BLaER1 (cell line): ENCODE measurements around the gene ENTHD1.
"Not testable (repeated sequence)": the region's sequence is repeated elsewhere in the genome, so short reads cannot be mapped to it uniquely, and the experiment has no call there.

Source experiments
- H3K27ac ChIP-seq: shearing (Covaris generic); formaldehyde crosslinking; 2 replicates; pipeline ENCODE4 v1.8.1; 2022
- H3K27me3 ChIP-seq: shearing (Covaris generic); formaldehyde crosslinking; 2 replicates; pipeline ENCODE4 v1.8.1; 2022
- H3K36me3 ChIP-seq: shearing (Covaris generic); formaldehyde crosslinking; 2 replicates; pipeline ENCODE4 v1.8.1; 2022
- H3K4me1 ChIP-seq: shearing (Covaris generic); formaldehyde crosslinking; 2 replicates; pipeline ENCODE4 v1.8.1; 2022
- H3K4me2 ChIP-seq: shearing (Covaris generic); formaldehyde crosslinking; 2 replicates; pipeline ENCODE4 v1.8.1; 2022
- H3K4me3 ChIP-seq: shearing (Covaris generic); formaldehyde crosslinking; 2 replicates; pipeline ENCODE4 v1.8.1; 2022
- H3K9ac ChIP-seq: shearing (Covaris generic); formaldehyde crosslinking; 2 replicates; pipeline ENCODE4 v1.8.1; 2022
- H3K9me3 ChIP-seq: shearing (Covaris generic); formaldehyde crosslinking; 2 replicates; pipeline ENCODE4 v1.8.1; 2022
- H4K20me1 ChIP-seq: shearing (Covaris generic); formaldehyde crosslinking; 2 replicates; pipeline ENCODE4 v1.8.1; 2022
- Cebpa-rat ChIP-seq: shearing (Covaris generic); IDR thresholded peaks from 2 replicates; pipeline ENCODE4 v1.8.1; 2022

Gene ENTHD1

DNA sequence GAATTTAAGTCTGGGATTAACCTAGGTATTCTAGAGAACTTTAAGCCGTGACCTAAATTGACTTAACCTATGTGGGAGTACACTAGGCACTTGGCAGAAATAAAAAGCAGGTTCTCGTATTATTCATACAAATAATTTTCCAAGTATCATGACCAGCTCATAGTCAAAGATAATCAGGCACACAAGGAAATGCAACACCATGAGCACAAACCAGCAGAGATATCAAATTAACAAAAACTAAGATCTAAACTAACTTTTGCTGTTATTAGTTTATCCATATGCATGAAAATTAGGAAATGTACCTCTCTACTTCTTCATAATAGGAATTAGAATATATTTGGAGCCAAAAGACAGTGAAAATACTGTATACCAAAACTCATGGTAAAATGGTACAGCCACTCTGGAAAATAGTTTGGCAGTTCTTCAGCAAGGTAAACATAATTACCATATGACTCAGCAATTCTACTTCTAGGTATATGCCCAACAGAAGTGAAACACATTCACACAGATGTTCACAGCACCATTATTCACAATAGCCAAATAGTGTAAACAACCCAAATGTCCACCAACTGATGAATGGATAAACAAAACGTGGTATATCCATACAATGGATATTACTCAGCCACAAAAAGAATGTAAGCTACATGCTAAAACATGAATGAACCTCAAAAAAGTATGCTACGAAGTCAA, 154.1 kb downstream of the ENTHD1 start:
- H4K20me1 ChIP-seq: no peaks in the 10 kb centered on the region
- TF ChIP-seq Cebpa-rat: no peak
- no peak overlapping the region for H3K27ac ChIP-seq
- no peaks in the 10 kb centered on the region for H3K27me3 ChIP-seq
- peaks cover 5% of the 10 kb centered on the region; the same call in 1 of the 2 replicates for H3K9me3 ChIP-seq
- H3K36me3 ChIP-seq: no peaks in the 10 kb centered on the region
- no peak overlapping the region for H3K9ac ChIP-seq
- H3K4me1 ChIP-seq: no peaks in the 10 kb centered on the region
- no peak overlapping the region for H3K4me3 ChIP-seq
- no peak overlapping the region for H3K4me2 ChIP-seq

DNA sequence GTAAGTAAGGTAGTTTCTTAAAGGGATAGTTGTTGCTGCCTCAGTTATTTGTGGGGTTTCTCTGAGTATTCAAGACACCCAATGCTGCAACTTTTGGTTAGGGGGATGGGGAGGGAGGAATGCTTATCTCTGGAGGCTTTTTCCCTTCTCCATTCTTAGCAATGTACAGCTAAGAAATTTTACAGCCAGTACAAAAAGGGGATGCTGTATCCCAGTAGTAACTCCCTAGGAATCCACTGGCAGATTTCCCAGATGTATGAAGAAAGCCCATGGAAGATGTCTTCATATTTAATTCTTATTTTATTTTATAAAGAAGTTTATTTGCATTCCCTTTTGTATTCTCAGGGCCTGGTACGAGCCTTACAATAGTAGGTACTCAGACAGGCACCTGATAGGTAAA, 154.8 kb downstream of the ENTHD1 start:
- Histone ChIP-seq H3K9ac (no peak overlapping the region), H3K27me3 (no peaks in the 10 kb centered on the region), H3K9me3 (peaks cover 5% of the 10 kb centered on the region; the same call in 1 of the 2 replicates), H4K20me1 (no peaks in the 10 kb centered on the region), H3K4me3 (no peak overlapping the region), H3K4me2 (no peak overlapping the region), H3K4me1 (no peaks in the 10 kb centered on the region), H3K27ac (no peak overlapping the region), H3K36me3 (no peaks in the 10 kb centered on the region)
- no peak for TF ChIP-seq Cebpa-rat

DNA sequence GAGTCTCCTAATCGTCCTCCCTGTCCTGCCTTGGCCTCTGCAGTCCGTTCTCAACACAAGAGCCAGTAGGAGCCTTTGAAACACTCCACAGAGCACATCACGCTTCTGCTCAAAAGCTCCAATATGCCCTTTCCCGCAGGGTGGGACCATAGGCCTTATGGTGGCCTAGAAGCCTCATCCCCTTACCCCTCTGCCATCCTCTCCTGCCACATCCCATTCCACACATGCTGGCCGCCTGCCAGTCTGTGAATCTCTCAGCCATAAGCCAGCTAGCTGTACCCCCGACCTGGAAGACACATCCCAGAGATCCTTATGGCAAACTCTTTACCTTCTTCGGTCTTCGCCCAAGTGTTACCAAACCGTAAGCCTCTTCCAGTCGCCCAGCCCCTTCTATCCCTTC, 157.8 kb downstream of the ENTHD1 start:
- Histone ChIP-seq H3K4me2 (no peak overlapping the region), H3K36me3 (no peaks in the 10 kb centered on the region)
- TF ChIP-seq Cebpa-rat: no peak

DNA sequence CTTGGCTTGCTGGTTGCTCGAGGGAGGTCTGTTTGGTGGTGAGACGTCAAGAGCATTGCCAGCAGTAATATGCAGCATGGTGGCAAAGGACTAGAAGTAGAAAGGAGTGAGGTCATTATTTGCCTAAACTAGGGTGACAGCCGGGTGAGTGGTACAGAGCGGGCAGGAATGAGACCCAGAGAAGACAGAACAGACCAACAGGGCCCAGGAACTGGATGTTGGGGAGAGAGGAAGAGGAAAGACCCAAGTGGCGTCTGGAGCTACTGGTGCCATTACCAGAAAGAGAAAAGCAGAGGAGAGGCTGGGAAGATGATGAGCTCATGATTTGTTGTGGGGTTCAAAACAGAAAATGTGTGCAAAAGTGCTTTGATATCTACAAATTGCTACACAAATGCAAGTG, 158.7 kb downstream of the ENTHD1 start:
- H3K4me1 ChIP-seq: peaks cover 23% of the 10 kb centered on the region
- H3K36me3 ChIP-seq: no peaks in the 10 kb centered on the region
- H3K4me3 ChIP-seq: no peak overlapping the region
- peaks cover 5% of the 10 kb centered on the region; the same call in 1 of the 2 replicates for H3K9me3 ChIP-seq
- H3K27ac ChIP-seq: no peak overlapping the region
- no peaks in the 10 kb centered on the region for H4K20me1 ChIP-seq
- H3K4me2 ChIP-seq: no peak overlapping the region
- no peaks in the 10 kb centered on the region for H3K27me3 ChIP-seq
- TF ChIP-seq Cebpa-rat: no peak
- H3K9ac ChIP-seq: no peak overlapping the region

More for the DNA sequence above, 157.8 kb downstream of the ENTHD1 start:
- peaks cover 5% of the 10 kb centered on the region; the same call in 1 of the 2 replicates for H3K9me3 ChIP-seq
- H4K20me1 ChIP-seq: no peaks in the 10 kb centered on the region
- peaks cover 23% of the 10 kb centered on the region for H3K4me1 ChIP-seq
- no peak overlapping the region for H3K9ac ChIP-seq
- H3K27ac ChIP-seq: no peak overlapping the region
- H3K4me3 ChIP-seq: no peak overlapping the region
- no peaks in the 10 kb centered on the region for H3K27me3 ChIP-seq

DNA sequence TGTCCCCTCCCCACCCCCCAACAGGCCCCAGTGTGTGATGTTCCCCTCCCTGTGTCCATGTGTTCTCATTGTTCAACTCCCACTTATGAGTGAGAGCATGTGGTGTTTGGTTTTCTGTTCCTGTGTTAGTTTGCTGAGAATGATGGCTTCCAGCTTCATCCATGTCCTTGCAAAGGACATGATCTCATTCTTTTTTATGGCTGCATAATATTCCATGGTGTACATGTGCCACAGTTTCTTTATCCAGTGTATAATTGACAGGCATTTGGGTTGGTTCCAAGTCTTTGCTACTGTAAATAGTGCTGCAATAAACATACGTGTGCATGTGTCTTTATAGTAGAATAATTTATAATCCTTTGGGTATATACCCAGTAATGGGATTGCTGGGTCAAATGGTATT, 159.5 kb downstream of the ENTHD1 start:
- H3K9me3 ChIP-seq, H3K36me3 ChIP-seq, H4K20me1 ChIP-seq, H3K27me3 ChIP-seq, H3K4me3 ChIP-seq, H3K9ac ChIP-seq, H3K27ac ChIP-seq, H3K4me2 ChIP-seq: not testable (repeated sequence)
- H3K4me1 ChIP-seq: peaks cover 23% of the 10 kb centered on the region

DNA sequence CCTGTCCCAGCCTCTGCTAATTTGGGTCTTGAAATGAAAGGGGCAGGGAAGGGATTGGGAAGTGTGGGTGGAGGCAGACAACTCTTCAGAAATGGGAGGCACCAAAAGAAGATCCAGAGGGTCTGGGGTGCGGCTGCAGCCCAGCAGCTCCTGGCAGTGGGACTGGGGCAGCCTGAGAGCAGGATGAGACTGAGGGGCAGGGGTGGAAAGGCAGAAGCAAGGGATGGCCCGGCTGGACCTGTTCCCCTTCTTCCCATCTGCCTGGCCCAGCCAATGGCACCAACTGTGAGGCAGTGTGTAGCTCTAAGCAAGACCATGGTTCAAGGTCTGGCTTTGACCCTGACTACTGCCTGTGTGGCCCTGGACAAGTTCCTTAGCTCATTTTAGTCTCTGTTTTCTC, 160.4 kb downstream of the ENTHD1 start:
- Histone ChIP-seq H3K4me2 (peak overlapping the region; percentile 85; the same call in 1 of the 2 replicates), H3K4me3 (no peak overlapping the region), H3K36me3 (no peaks in the 10 kb centered on the region), H3K27me3 (no peaks in the 10 kb centered on the region), H3K9me3 (no peaks in the 10 kb centered on the region), H4K20me1 (no peaks in the 10 kb centered on the region), H3K27ac (no peak overlapping the region), H3K4me1 (peaks cover 23% of the 10 kb centered on the region), H3K9ac (no peak overlapping the region)
- TF ChIP-seq Cebpa-rat: no peak

DNA sequence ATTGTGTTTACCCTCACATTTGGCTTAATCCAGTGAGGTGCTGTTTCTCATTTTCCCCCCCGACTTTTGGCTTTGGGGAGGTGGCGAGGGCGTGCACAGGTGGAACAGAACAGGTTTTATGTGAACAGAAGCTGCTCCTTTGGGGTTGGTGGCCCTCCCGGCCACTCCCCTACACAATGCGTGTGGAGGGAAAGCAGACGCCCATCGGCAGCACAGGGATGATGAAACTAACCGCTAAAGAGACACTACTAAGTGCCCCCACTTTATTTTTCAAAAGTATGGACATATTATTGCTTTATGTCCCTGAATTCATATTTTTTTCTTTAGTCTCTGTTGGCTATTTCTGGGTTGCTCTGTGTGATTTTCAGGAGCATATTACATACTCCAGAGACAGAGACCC, 160.9 kb downstream of the ENTHD1 start:
- peak overlapping the region; percentile 85 for H3K4me2 ChIP-seq
- peak overlapping the region; percentile 20; the same call in 1 of the 2 replicates for H3K27ac ChIP-seq
- H4K20me1 ChIP-seq: no peaks in the 10 kb centered on the region
- peaks cover 23% of the 10 kb centered on the region for H3K4me1 ChIP-seq
- H3K9ac ChIP-seq: peak overlapping the region; percentile 39; the same call in 1 of the 2 replicates
- H3K27me3 ChIP-seq: no peaks in the 10 kb centered on the region
- no peaks in the 10 kb centered on the region for H3K36me3 ChIP-seq
- no peak for TF ChIP-seq Cebpa-rat
- H3K4me3 ChIP-seq: 0 out of 2 replicates have a peak overlapping the region, but pooled peaks have one; percentile 33
- H3K9me3 ChIP-seq: no peaks in the 10 kb centered on the region

DNA sequence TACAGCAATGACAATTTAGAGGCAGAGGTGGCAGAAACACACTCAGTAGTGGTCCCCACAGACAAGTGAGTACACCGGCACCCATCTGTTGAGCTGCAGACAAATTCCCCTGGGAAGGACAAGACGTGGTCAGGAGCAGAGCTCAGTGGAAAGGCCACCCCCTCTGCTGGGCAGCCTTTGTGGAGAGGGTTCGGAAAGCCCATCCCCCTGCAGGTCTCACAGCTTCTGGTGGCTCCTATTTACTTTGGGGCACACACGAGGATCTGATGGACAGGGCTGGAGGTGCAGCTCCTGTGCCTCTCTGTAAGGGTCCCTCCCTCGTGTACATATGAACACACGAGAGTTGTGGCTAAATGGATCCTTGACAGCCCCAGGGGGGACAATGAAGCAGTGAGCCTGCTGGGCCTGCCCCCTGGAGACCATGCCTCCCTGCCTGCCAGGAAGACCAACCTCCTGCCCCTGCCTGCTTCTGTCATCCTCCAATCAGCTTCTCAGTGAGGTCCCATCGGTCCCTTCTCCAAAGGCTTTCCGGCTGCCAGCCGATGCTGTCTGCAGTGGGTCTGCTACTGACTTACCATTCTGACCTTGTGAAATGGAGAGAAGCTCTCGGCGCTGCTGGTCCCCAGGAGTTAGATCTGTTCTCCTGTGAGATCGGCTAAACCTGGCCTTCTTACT, 161.5 kb downstream of the ENTHD1 start:
- TF ChIP-seq Cebpa-rat: no peak
- H3K4me1 ChIP-seq: peaks cover 23% of the 10 kb centered on the region
- no peaks in the 10 kb centered on the region for H3K9me3 ChIP-seq
- no peaks in the 10 kb centered on the region for H3K27me3 ChIP-seq
- H3K36me3 ChIP-seq: no peaks in the 10 kb centered on the region
- peak overlapping the region; percentile 55; the same call in 1 of the 2 replicates for H3K27ac ChIP-seq
- peak overlapping the region; percentile 39; the same call in 1 of the 2 replicates for H3K9ac ChIP-seq
- peak overlapping the region; percentile 33; the same call in 1 of the 2 replicates for H3K4me3 ChIP-seq
- H3K4me2 ChIP-seq: peak overlapping the region; percentile 85
- H4K20me1 ChIP-seq: no peaks in the 10 kb centered on the region

DNA sequence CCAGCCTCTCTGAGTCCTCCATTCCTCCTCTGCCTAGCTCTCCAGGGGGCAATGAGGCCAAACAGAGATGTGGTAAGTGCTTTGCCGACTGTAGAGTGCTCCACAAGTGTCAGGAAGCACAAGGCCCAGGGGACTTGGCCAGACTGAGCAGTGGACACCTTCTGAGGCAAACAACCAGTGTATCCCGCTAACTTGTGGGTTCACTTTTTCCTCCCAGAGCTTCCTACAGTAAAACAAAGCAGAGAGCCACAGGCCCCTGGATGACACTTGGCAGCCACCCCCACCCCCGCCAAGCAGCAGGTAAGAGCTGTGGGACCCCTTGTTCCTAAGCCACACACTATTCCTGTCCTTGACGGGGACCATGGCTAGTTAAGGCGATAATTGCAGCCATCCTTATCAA, 162.1 kb downstream of the ENTHD1 start:
- H3K27ac ChIP-seq: peak overlapping the region; percentile 55; the same call in 1 of the 2 replicates
- H3K4me2 ChIP-seq: peak overlapping the region; percentile 85
- H3K4me1 ChIP-seq: peaks cover 23% of the 10 kb centered on the region
- peak overlapping the region; percentile 39; the same call in 1 of the 2 replicates for H3K9ac ChIP-seq
- TF ChIP-seq Cebpa-rat: no peak
- no peaks in the 10 kb centered on the region for H3K36me3 ChIP-seq
- no peaks in the 10 kb centered on the region for H3K9me3 ChIP-seq
- H3K4me3 ChIP-seq: no peak overlapping the region
- no peaks in the 10 kb centered on the region for H3K27me3 ChIP-seq
- H4K20me1 ChIP-seq: no peaks in the 10 kb centered on the region
